ENCODE results near the gene RBPJ.

RBPJ gene

DNA sequence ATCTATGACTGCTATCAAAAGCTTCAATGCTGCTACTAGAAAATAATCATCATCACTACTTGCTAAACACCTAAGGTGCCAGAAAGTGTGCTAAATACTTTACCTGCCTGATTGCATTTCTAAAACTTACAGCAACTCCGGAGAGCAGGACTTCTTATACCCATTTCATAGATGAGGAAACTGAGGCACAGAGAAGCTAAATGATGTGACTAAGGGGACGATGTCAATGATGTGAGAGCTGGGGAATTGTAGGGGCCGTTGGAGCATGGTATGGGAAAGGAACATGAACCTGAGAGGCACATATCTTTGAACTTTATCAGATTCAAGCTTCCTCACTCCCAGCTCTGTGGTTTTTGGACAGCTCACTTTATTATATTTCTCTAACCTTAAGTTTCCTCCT is 130.8 kb downstream of the RBPJ start:
- Histone ChIP-seq H3K9ac (ENCODE audit: low read length) (no peak overlapping the region), H2AFZ (ENCODE audit: low read length) (no peak overlapping the region), H3K9me2 (ENCODE audit: low read depth, low read length) (no peaks in the 10 kb centered on the region), H3K4me1 (ENCODE audit: insufficient read depth, low read length, severe bottlenecking) (no peaks in the 10 kb centered on the region), H3K9me3 (ENCODE audit: low read length) (no peaks in the 10 kb centered on the region), H4K20me1 (ENCODE audit: insufficient read depth, low read length) (no peaks in the 10 kb centered on the region), H3K4me2 (ENCODE audit: low read length) (no peak overlapping the region), H3F3A (ENCODE audit: insufficient read depth, low read length) (no peaks in the 10 kb centered on the region), H3K4me3 (ENCODE audit: low read depth, low read length, poor library complexity, severe bottlenecking) (no peak overlapping the region), H3K79me2 (ENCODE audit: insufficient read depth, low read length) (no peaks in the 10 kb centered on the region), H3K27me3 (ENCODE audit: insufficient read depth, low read length) (no peaks in the 10 kb centered on the region), H3K36me3 (ENCODE audit: insufficient read depth, low read length) (no peaks in the 10 kb centered on the region), H3K27ac (ENCODE audit: low read depth, low read length, poor library complexity, severe bottlenecking) (no peak overlapping the region)
- TF ChIP-seq, protein P1, sequence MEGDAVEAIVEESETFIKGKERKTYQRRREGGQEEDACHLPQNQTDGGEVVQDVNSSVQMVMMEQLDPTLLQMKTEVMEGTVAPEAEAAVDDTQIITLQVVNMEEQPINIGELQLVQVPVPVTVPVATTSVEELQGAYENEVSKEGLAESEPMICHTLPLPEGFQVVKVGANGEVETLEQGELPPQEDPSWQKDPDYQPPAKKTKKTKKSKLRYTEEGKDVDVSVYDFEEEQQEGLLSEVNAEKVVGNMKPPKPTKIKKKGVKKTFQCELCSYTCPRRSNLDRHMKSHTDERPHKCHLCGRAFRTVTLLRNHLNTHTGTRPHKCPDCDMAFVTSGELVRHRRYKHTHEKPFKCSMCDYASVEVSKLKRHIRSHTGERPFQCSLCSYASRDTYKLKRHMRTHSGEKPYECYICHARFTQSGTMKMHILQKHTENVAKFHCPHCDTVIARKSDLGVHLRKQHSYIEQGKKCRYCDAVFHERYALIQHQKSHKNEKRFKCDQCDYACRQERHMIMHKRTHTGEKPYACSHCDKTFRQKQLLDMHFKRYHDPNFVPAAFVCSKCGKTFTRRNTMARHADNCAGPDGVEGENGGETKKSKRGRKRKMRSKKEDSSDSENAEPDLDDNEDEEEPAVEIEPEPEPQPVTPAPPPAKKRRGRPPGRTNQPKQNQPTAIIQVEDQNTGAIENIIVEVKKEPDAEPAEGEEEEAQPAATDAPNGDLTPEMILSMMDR (IDR thresholded peaks at IDR 0.05; ENCODE audit: low read length) = no peak

DNA sequence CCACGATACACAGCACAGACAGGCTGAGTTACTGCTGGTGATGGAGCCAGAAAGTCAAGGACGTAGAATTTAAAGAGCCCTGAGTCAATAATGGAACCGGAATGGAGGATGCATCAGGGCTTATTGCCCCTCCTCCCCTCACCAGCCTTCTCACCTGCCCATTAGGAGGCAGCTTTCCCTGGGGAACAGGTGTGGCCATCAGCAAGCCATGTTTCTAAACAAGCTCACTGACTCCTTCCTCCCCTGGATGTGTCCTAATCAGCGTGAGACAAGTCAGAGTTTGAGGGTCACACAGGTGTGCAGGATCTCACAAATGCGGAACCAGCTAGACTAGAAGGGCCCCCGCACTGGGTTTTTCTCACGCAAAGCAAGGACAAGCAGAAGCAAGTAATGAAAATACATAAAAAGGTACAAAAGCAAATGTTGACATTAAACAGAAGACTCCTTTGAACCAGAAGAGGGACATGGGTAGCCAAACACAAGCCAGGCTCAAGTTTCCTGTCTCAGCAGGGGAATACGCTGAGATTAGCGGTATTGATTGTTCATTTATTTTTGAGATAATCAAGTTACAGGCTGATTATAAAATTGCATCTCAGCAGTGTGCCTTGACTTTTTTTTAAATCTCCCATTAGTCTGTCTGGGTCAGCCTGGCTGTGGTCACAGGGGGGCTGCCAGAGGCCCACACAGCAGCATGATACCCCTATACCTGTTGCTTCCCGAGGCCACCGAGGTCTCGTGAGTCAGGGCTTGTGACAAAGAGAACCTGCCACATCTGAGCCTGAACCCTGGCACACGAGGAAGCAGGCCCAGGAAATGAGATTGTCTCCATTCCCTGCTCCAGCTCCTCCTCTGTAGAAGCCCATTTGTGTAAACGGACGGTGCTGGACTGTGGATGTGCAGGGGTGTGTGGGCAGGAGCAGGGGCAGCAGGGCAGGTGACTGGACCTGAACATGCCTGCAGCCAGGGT is 132.0 kb downstream of the RBPJ start:
- no peak overlapping the region for H3K4me2 ChIP-seq (ENCODE audit: low read length)
- no peaks in the 10 kb centered on the region for H3F3A ChIP-seq (ENCODE audit: insufficient read depth, low read length)
- no peaks in the 10 kb centered on the region for H3K9me2 ChIP-seq (ENCODE audit: low read depth, low read length)
- no peaks in the 10 kb centered on the region for H3K79me2 ChIP-seq (ENCODE audit: insufficient read depth, low read length)
- TF ChIP-seq, protein P1 (IDR thresholded peaks at IDR 0.05; ENCODE audit: low read length) = no peak
- TF ChIP-seq EZH2 (IDR thresholded peaks at IDR 0.05; ENCODE audit: borderline replicate concordance, low read length) = no peak
- H3K36me3 ChIP-seq (ENCODE audit: insufficient read depth, low read length) = no peaks in the 10 kb centered on the region
- H2AFZ ChIP-seq (ENCODE audit: low read length) = no peak overlapping the region
- H3K4me3 ChIP-seq (ENCODE audit: low read depth, low read length, poor library complexity, severe bottlenecking) = no peak overlapping the region
- no peaks in the 10 kb centered on the region for H3K4me1 ChIP-seq (ENCODE audit: insufficient read depth, low read length, severe bottlenecking)
- no peaks in the 10 kb centered on the region for H3K27me3 ChIP-seq (ENCODE audit: insufficient read depth, low read length)
- H3K9me3 ChIP-seq (ENCODE audit: low read length) = no peaks in the 10 kb centered on the region
- no peak overlapping the region for H3K27ac ChIP-seq (ENCODE audit: low read depth, low read length, poor library complexity, severe bottlenecking)
- H3K9ac ChIP-seq (ENCODE audit: low read length) = no peak overlapping the region
- no peaks in the 10 kb centered on the region for H4K20me1 ChIP-seq (ENCODE audit: insufficient read depth, low read length)

DNA sequence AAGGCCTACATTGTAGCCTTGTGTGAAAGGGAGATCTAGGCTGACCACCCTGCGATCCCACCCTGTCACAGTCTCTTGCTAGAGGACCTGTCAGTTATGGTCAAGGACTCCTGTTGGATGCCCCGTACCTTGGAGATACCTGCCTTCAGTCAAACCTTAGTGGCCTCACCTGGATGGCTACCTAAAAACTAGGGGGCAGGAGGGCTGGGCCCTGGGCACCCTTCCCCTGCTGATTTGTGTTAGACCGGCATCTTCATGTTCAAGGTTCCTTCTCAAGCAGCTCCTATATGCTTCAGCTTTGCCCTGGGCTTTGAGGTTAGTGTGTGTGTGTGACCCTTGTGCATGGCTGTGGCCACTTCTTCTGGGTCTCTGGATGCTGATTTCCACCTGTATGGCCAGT is 134.1 kb downstream of the RBPJ start:
- no peak overlapping the region for H3K4me2 ChIP-seq (ENCODE audit: low read length)
- no peak overlapping the region for H2AFZ ChIP-seq (ENCODE audit: low read length)
- no peaks in the 10 kb centered on the region for H3K36me3 ChIP-seq (ENCODE audit: insufficient read depth, low read length)
- H3K9me3 ChIP-seq (ENCODE audit: low read length) = no peaks in the 10 kb centered on the region
- TF ChIP-seq, protein P1 (IDR thresholded peaks at IDR 0.05; ENCODE audit: low read length) = no peak
- TF ChIP-seq EZH2 (IDR thresholded peaks at IDR 0.05; ENCODE audit: borderline replicate concordance, low read length) = no peak
- no peaks in the 10 kb centered on the region for H4K20me1 ChIP-seq (ENCODE audit: insufficient read depth, low read length)
- no peaks in the 10 kb centered on the region for H3F3A ChIP-seq (ENCODE audit: insufficient read depth, low read length)
- H3K4me1 ChIP-seq (ENCODE audit: insufficient read depth, low read length, severe bottlenecking) = no peaks in the 10 kb centered on the region
- no peak overlapping the region for H3K9ac ChIP-seq (ENCODE audit: low read length)
- H3K9me2 ChIP-seq (ENCODE audit: low read depth, low read length) = no peaks in the 10 kb centered on the region
- no peak overlapping the region for H3K27ac ChIP-seq (ENCODE audit: low read depth, low read length, poor library complexity, severe bottlenecking)
- no peaks in the 10 kb centered on the region for H3K27me3 ChIP-seq (ENCODE audit: insufficient read depth, low read length)
- no peaks in the 10 kb centered on the region for H3K79me2 ChIP-seq (ENCODE audit: insufficient read depth, low read length)
- no peak overlapping the region for H3K4me3 ChIP-seq (ENCODE audit: low read depth, low read length, poor library complexity, severe bottlenecking)

All from OCI-LY1 (cell line).